Vagina (tissue), 2 donors: ENCODE results near the gene CFAP46.

Experiments used
- CTCF ChIP-seq, 3 experiments: fragments of 450-650 bp in 2 of 3; fragments of 200-600 bp in 1 of 3; sonication (generic) in 1 of 3; IDR thresholded peaks; one replicate each; pipeline ENCODE4 v1.5.1; 2017 to 2019; ENCODE audit warnings: antibody characterized with exemption in 3 of 3, mild to moderate bottlenecking in 2 of 3, moderate library complexity in 2 of 3
- POLR2A ChIP-seq, 2 donors: fragments of 450-650 bp; IDR thresholded peaks; one replicate each; pipeline ENCODE4 v1.6.1; 2017; ENCODE audit warnings: antibody characterized with exemption in 2 of 2, mild to moderate bottlenecking in 2 of 2, moderate library complexity in 2 of 2
- POLR2AphosphoS5 ChIP-seq, 2 donors: sonication (generic); formaldehyde crosslinking; IDR thresholded peaks; one replicate each; pipeline ENCODE4 v1.9.0; 2017; ENCODE audit warnings: antibody characterized with exemption in 2 of 2, mild to moderate bottlenecking in 2 of 2, low read depth in 1 of 2; ENCODE audit not compliant: insufficient read depth in 1 of 2

- TF ChIP-seq CTCF (IDR thresholded peaks at IDR 0.05): no peak
- no peak for TF ChIP-seq POLR2A (IDR thresholded peaks at IDR 0.05)
- TF ChIP-seq POLR2AphosphoS5 (IDR thresholded peaks at IDR 0.05; ENCODE audit: insufficient read depth in 1 of 2, low read depth in 1 of 2): no peak
These were observed 155.9 kb downstream of the CFAP46 start for GRCh38 chr10:132786476-132786883.
